Lower leg skin (tissue), 3 donors: ENCODE data around the gene CLDN9.

Source experiments
- POLR2A ChIP-seq, 2 donors: fragments of 450-650 bp; IDR thresholded peaks; one replicate each; pipeline ENCODE4 v1.6.1; 2016 to 2017; ENCODE audit warnings: antibody characterized with exemption in 2 of 2, mild to moderate bottlenecking in 1 of 2, moderate library complexity in 1 of 2
- TF ChIP-seq, protein P1 (sequence below), 3 donors: fragments of 450-650 bp; IDR thresholded peaks; one replicate each; pipeline ENCODE4 v1.5.1; 2016; ENCODE audit warnings: antibody characterized with exemption in 3 of 3, mild to moderate bottlenecking in 3 of 3, moderate library complexity in 2 of 3

DNA sequence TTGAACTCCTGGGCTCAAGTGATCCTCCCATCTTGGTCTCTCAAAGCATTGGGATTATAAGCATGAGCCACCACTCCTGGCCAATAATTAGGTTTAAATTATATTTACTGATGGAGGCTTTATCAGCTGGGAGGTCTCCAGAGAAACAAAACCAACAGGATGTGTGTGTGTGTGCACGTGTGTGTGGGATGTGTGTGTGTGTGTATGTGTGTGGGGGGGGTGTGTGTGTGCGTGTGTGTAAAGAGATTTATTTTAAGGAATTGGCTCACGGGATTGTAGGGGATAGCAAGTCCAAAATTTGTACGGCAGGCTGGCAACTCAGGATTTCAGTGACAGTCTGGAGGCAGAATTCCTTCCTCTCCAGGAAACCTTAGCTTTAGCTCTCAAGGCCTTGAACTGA, 38.3 kb downstream of the CLDN9 start:
- TF ChIP-seq, protein P1, sequence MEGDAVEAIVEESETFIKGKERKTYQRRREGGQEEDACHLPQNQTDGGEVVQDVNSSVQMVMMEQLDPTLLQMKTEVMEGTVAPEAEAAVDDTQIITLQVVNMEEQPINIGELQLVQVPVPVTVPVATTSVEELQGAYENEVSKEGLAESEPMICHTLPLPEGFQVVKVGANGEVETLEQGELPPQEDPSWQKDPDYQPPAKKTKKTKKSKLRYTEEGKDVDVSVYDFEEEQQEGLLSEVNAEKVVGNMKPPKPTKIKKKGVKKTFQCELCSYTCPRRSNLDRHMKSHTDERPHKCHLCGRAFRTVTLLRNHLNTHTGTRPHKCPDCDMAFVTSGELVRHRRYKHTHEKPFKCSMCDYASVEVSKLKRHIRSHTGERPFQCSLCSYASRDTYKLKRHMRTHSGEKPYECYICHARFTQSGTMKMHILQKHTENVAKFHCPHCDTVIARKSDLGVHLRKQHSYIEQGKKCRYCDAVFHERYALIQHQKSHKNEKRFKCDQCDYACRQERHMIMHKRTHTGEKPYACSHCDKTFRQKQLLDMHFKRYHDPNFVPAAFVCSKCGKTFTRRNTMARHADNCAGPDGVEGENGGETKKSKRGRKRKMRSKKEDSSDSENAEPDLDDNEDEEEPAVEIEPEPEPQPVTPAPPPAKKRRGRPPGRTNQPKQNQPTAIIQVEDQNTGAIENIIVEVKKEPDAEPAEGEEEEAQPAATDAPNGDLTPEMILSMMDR (IDR thresholded peaks at IDR 0.05) = no peak
- TF ChIP-seq POLR2A (IDR thresholded peaks at IDR 0.05) = no peak
